ENCODE results near the gene PTOV1. TPM values are rescaled to one million over a fixed set of nuclear protein-coding genes. Genes with fewer than 3 reads are reported as not detected.
A peak's percentile ranks its signal among the peaks of the same experiment; 100 is the strongest.

PTOV1 gene
- total and polyA plus RNA-seq, 2 of the 13 experiments (the other 11 are each of a cell fraction or from before 2014, with no cell fraction given) = 63.5 to 68.5 TPM

DNA sequence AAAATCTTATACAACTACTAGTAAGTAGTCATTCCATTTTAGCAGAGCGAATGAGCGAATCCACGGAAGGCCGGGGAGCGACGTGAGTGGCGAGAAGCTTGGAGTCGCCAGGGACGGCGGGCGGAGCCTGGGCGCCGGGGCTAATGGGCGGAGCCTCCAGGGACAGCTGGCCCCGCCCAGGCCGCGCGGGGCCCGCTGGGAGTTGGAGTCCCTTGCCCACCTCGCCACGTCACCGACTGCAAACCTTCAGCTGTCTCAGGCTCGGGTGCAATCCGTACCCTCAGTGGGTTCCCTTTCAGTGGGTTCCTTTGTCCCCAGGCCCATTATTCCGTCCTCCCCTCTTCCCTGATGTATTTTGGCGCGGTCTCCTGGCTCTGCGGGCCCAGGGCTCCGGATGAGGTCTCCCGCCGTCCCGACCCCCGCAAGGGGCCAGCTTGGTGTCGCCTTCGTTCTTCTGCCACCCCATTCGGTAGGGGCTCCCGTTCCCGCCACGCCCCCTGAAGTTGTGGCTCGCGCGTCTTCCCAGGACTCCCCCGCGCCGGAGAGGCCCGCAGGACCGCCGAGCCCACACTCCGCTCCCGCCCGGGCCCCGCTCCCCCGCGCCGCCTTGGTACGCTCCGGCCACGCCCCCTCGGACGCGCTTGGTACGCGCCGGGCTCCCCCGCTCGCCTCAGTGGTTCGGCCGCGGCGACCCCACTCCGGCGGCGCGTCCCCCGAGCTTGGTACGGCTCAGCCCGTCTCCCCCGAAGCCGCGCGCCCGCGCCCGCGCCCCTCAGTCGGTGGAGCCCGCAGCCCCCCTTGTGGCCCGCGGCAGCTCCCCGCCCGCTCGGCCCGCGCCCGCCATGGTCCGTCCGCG, at the start of gene PTOV1 (continued):
- TF ChIP-seq, protein P1, sequence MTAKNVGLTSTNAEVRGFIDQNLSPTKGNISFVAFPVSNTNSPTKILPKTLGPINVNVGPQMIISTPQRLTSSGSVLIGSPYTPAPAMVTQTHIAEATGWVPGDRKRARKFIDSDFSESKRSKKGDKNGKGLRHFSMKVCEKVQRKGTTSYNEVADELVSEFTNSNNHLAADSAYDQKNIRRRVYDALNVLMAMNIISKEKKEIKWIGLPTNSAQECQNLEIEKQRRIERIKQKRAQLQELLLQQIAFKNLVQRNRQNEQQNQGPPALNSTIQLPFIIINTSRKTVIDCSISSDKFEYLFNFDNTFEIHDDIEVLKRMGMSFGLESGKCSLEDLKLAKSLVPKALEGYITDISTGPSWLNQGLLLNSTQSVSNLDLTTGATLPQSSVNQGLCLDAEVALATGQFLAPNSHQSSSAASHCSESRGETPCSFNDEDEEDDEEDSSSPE (CRISPR knock-in tag; IDR thresholded peaks at IDR 0.05) = peak; percentile 74; the same call in 1 of the 2 replicates
- TF ChIP-seq, protein P2, sequence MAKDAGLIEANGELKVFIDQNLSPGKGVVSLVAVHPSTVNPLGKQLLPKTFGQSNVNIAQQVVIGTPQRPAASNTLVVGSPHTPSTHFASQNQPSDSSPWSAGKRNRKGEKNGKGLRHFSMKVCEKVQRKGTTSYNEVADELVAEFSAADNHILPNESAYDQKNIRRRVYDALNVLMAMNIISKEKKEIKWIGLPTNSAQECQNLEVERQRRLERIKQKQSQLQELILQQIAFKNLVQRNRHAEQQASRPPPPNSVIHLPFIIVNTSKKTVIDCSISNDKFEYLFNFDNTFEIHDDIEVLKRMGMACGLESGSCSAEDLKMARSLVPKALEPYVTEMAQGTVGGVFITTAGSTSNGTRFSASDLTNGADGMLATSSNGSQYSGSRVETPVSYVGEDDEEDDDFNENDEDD (CRISPR knock-in tag; IDR thresholded peaks at IDR 0.05; ENCODE audit: borderline replicate concordance) = peak; percentile 59; the same call in 1 of the 2 replicates
- TF ChIP-seq ZMYM3 (CRISPR knock-in tag; IDR thresholded peaks at IDR 0.05) = no peak
- TF ChIP-seq ZNF335 (CRISPR knock-in tag; IDR thresholded peaks at IDR 0.05) = peak; percentile 29; the same call in 1 of the 2 replicates
- TF ChIP-seq, protein P3, sequence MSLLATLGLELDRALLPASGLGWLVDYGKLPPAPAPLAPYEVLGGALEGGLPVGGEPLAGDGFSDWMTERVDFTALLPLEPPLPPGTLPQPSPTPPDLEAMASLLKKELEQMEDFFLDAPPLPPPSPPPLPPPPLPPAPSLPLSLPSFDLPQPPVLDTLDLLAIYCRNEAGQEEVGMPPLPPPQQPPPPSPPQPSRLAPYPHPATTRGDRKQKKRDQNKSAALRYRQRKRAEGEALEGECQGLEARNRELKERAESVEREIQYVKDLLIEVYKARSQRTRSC (CRISPR knock-in tag; IDR thresholded peaks at IDR 0.05; ENCODE audit: low read depth) = 0 out of 2 replicates have a peak, but pooled peaks have one; percentile 77
- TF ChIP-seq ZSCAN31 (CRISPR knock-in tag; IDR thresholded peaks at IDR 0.05; ENCODE audit: low read depth) = peak; percentile 80
- TF ChIP-seq, protein P4, sequence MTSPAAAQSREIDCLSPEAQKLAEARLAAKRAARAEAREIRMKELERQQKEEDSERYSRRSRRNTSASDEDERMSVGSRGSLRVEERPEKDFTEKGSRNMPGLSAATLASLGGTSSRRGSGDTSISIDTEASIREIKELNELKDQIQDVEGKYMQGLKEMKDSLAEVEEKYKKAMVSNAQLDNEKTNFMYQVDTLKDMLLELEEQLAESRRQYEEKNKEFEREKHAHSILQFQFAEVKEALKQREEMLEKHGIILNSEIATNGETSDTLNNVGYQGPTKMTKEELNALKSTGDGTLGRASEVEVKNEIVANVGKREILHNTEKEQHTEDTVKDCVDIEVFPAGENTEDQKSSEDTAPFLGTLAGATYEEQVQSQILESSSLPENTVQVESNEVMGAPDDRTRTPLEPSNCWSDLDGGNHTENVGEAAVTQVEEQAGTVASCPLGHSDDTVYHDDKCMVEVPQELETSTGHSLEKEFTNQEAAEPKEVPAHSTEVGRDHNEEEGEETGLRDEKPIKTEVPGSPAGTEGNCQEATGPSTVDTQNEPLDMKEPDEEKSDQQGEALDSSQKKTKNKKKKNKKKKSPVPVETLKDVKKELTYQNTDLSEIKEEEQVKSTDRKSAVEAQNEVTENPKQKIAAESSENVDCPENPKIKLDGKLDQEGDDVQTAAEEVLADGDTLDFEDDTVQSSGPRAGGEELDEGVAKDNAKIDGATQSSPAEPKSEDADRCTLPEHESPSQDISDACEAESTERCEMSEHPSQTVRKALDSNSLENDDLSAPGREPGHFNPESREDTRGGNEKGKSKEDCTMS (CRISPR knock-in tag; conservative IDR thresholded peaks at IDR 0.05) = no peak
- peak; percentile 22; the same call in 1 of the 2 replicates for TF ChIP-seq ZNF788 (CRISPR knock-in tag; IDR thresholded peaks at IDR 0.05; ENCODE audit: borderline replicate concordance)
- TF ChIP-seq ZFP62 (CRISPR knock-in tag; IDR thresholded peaks at IDR 0.05) = no peak
- peak; percentile 79 for TF ChIP-seq ZBTB7B (CRISPR knock-in tag; IDR thresholded peaks at IDR 0.05)
- TF ChIP-seq, protein P5, sequence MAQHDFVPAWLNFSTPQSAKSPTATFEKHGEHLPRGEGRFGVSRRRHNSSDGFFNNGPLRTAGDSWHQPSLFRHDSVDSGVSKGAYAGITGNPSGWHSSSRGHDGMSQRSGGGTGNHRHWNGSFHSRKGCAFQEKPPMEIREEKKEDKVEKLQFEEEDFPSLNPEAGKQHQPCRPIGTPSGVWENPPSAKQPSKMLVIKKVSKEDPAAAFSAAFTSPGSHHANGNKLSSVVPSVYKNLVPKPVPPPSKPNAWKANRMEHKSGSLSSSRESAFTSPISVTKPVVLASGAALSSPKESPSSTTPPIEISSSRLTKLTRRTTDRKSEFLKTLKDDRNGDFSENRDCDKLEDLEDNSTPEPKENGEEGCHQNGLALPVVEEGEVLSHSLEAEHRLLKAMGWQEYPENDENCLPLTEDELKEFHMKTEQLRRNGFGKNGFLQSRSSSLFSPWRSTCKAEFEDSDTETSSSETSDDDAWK (CRISPR knock-in tag; IDR thresholded peaks at IDR 0.05) = no peak
- TF ChIP-seq ZNF768 (CRISPR knock-in tag; IDR thresholded peaks at IDR 0.05) = peak; percentile 47; the same call in 1 of the 2 replicates
- TF ChIP-seq ZNF558 (CRISPR knock-in tag; IDR thresholded peaks at IDR 0.05; ENCODE audit: borderline replicate concordance) = no peak
- TF ChIP-seq, protein P6, sequence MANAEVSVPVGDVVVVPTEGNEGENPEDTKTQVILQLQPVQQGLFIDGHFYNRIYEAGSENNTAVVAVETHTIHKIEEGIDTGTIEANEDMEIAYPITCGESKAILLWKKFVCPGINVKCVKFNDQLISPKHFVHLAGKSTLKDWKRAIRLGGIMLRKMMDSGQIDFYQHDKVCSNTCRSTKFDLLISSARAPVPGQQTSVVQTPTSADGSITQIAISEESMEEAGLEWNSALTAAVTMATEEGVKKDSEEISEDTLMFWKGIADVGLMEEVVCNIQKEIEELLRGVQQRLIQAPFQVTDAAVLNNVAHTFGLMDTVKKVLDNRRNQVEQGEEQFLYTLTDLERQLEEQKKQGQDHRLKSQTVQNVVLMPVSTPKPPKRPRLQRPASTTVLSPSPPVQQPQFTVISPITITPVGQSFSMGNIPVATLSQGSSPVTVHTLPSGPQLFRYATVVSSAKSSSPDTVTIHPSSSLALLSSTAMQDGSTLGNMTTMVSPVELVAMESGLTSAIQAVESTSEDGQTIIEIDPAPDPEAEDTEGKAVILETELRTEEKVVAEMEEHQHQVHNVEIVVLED (CRISPR knock-in tag; IDR thresholded peaks at IDR 0.05; ENCODE audit: borderline replicate concordance) = peak; percentile 78
- no peak for TF ChIP-seq ZNF556 (CRISPR knock-in tag; IDR thresholded peaks at IDR 0.05; ENCODE audit: borderline replicate concordance)
- TF ChIP-seq, protein P7, sequence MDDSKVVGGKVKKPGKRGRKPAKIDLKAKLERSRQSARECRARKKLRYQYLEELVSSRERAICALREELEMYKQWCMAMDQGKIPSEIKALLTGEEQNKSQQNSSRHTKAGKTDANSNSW (CRISPR knock-in tag; IDR thresholded peaks at IDR 0.05; ENCODE audit: borderline replicate concordance) = peak; percentile 85; the same call in 1 of the 2 replicates
- no peak for TF ChIP-seq ESRRA (CRISPR knock-in tag; IDR thresholded peaks at IDR 0.05; ENCODE audit: low read depth)

Data from HepG2 (cell line).